ENCODE measurements around the gene CDIP1. TPM values are rescaled to one million over a fixed set of nuclear protein-coding genes. Genes with fewer than 3 reads are reported as not detected.

The CDIP1 gene
- total and polyA plus RNA-seq, 2 of the 8 experiments (the other 6 are each of a cell fraction or from before 2014, with no cell fraction given), result 56.6 to 76.3 TPM

DNA sequence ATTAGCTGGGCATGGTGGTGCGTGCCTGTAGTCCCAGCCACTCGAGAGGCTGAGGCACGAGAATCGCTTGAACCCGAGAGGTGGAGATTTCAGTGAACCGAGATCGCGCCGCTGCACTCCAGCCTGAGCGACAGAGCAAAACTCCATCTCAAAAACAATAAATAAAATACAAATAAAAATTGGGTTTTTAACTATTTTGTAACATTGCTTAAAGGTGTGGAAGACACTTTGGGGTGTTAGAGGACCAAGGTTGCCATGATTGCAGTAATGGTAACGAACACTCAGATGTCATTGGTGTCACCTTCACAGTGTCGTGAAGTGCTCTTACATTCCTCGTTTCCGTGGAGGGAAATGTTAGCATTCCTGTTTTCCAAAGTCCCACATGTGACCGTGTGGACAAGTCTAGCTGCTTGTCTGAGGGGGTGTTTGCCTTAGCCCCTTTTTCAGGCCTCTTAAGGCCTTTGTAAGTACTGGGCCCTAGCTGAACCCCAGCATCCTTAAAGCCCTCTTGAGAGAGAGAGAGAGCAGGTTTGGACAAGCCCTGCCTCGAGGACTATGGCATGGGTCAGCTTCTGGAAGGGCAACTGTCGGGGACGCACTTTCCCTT lies 26.2 kb upstream of the CDIP1 start (continued):
- TF ChIP-seq, protein P1, sequence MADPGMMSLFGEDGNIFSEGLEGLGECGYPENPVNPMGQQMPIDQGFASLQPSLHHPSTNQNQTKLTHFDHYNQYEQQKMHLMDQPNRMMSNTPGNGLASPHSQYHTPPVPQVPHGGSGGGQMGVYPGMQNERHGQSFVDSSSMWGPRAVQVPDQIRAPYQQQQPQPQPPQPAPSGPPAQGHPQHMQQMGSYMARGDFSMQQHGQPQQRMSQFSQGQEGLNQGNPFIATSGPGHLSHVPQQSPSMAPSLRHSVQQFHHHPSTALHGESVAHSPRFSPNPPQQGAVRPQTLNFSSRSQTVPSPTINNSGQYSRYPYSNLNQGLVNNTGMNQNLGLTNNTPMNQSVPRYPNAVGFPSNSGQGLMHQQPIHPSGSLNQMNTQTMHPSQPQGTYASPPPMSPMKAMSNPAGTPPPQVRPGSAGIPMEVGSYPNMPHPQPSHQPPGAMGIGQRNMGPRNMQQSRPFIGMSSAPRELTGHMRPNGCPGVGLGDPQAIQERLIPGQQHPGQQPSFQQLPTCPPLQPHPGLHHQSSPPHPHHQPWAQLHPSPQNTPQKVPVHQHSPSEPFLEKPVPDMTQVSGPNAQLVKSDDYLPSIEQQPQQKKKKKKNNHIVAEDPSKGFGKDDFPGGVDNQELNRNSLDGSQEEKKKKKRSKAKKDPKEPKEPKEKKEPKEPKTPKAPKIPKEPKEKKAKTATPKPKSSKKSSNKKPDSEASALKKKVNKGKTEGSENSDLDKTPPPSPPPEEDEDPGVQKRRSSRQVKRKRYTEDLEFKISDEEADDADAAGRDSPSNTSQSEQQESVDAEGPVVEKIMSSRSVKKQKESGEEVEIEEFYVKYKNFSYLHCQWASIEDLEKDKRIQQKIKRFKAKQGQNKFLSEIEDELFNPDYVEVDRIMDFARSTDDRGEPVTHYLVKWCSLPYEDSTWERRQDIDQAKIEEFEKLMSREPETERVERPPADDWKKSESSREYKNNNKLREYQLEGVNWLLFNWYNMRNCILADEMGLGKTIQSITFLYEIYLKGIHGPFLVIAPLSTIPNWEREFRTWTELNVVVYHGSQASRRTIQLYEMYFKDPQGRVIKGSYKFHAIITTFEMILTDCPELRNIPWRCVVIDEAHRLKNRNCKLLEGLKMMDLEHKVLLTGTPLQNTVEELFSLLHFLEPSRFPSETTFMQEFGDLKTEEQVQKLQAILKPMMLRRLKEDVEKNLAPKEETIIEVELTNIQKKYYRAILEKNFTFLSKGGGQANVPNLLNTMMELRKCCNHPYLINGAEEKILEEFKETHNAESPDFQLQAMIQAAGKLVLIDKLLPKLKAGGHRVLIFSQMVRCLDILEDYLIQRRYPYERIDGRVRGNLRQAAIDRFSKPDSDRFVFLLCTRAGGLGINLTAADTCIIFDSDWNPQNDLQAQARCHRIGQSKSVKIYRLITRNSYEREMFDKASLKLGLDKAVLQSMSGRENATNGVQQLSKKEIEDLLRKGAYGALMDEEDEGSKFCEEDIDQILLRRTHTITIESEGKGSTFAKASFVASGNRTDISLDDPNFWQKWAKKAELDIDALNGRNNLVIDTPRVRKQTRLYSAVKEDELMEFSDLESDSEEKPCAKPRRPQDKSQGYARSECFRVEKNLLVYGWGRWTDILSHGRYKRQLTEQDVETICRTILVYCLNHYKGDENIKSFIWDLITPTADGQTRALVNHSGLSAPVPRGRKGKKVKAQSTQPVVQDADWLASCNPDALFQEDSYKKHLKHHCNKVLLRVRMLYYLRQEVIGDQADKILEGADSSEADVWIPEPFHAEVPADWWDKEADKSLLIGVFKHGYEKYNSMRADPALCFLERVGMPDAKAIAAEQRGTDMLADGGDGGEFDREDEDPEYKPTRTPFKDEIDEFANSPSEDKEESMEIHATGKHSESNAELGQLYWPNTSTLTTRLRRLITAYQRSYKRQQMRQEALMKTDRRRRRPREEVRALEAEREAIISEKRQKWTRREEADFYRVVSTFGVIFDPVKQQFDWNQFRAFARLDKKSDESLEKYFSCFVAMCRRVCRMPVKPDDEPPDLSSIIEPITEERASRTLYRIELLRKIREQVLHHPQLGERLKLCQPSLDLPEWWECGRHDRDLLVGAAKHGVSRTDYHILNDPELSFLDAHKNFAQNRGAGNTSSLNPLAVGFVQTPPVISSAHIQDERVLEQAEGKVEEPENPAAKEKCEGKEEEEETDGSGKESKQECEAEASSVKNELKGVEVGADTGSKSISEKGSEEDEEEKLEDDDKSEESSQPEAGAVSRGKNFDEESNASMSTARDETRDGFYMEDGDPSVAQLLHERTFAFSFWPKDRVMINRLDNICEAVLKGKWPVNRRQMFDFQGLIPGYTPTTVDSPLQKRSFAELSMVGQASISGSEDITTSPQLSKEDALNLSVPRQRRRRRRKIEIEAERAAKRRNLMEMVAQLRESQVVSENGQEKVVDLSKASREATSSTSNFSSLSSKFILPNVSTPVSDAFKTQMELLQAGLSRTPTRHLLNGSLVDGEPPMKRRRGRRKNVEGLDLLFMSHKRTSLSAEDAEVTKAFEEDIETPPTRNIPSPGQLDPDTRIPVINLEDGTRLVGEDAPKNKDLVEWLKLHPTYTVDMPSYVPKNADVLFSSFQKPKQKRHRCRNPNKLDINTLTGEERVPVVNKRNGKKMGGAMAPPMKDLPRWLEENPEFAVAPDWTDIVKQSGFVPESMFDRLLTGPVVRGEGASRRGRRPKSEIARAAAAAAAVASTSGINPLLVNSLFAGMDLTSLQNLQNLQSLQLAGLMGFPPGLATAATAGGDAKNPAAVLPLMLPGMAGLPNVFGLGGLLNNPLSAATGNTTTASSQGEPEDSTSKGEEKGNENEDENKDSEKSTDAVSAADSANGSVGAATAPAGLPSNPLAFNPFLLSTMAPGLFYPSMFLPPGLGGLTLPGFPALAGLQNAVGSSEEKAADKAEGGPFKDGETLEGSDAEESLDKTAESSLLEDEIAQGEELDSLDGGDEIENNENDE (IDR thresholded peaks at IDR 0.05; ENCODE audit: insufficient replicate concordance, low read length), result no peak

All from H1 (cell line).